ENCODE results near the gene ADAMTSL3. TPM values are rescaled to one million over a fixed set of nuclear protein-coding genes. Genes with fewer than 3 reads are reported as not detected.

Gene ADAMTSL3
- polyA plus RNA-seq, 1 donor from 2014 or later: 0.51 TPM

GRCh38 chr15:83899670-83900069 is 245.7 kb downstream of the ADAMTSL3 start:
- no peaks in the 10 kb centered on the region for H3F3A ChIP-seq (ENCODE audit: insufficient read depth, low read length, poor library complexity, severe bottlenecking)
- no peak for TF ChIP-seq EZH2 (IDR thresholded peaks at IDR 0.05; ENCODE audit: borderline replicate concordance, insufficient read depth, low read length, poor library complexity, severe bottlenecking)
- no peak for TF ChIP-seq SMC3 (conservative IDR thresholded peaks at IDR 0.05; ENCODE audit: poor library complexity)
- TF ChIP-seq RAD21 (conservative IDR thresholded peaks at IDR 0.05): no peak
- TF ChIP-seq REST (IDR thresholded peaks at IDR 0.05; ENCODE audit: borderline replicate concordance): no peak
- no peak for TF ChIP-seq MXI1 (conservative IDR thresholded peaks at IDR 0.05; ENCODE audit: poor library complexity, severe bottlenecking)
- no peak for TF ChIP-seq EP300 (conservative IDR thresholded peaks at IDR 0.05; ENCODE audit: poor library complexity, severe bottlenecking)
- no peak for TF ChIP-seq CTCF (IDR thresholded peaks at IDR 0.05; ENCODE audit: poor library complexity, severe bottlenecking)
- no peak for TF ChIP-seq POLR2AphosphoS5 (IDR thresholded peaks at IDR 0.05)
- TF ChIP-seq TAF1 (IDR thresholded peaks at IDR 0.05; ENCODE audit: low read depth): no peak

GRCh38 chr15:83904107-83905040 is 250.5 kb downstream of the ADAMTSL3 start:
- H3K9ac ChIP-seq (ENCODE audit: low read length): no peak overlapping the region
- no peaks in the 10 kb centered on the region for H4K20me1 ChIP-seq (ENCODE audit: insufficient read depth)
- no peaks in the 10 kb centered on the region for H3K79me2 ChIP-seq (replicated peaks; ENCODE audit: insufficient read depth, low read length)
- H3K9me3 ChIP-seq (ENCODE audit: low read length): no peaks in the 10 kb centered on the region
- H3K4me3 ChIP-seq (ENCODE audit: low read length): no peak overlapping the region
- H2AFZ ChIP-seq (ENCODE audit: low read depth, low read length): no peak overlapping the region
- no peaks in the 10 kb centered on the region for H3K36me3 ChIP-seq (ENCODE audit: insufficient read depth, low read length)
- H3K27me3 ChIP-seq (ENCODE audit: insufficient read depth, low read depth, low read length): no peaks in the 10 kb centered on the region
- H3K27ac ChIP-seq (ENCODE audit: low read length): no peak overlapping the region
- H3F3A ChIP-seq (ENCODE audit: insufficient read depth, low read length, poor library complexity, severe bottlenecking): no peaks in the 10 kb centered on the region
- no peaks in the 10 kb centered on the region for H3K9me2 ChIP-seq (ENCODE audit: insufficient read depth, low read length)
- TF ChIP-seq SMC3 (conservative IDR thresholded peaks at IDR 0.05; ENCODE audit: poor library complexity): no peak
- TF ChIP-seq RAD21 (conservative IDR thresholded peaks at IDR 0.05): no peak
- TF ChIP-seq REST (IDR thresholded peaks at IDR 0.05; ENCODE audit: borderline replicate concordance): no peak
- no peak for TF ChIP-seq EP300 (conservative IDR thresholded peaks at IDR 0.05; ENCODE audit: poor library complexity, severe bottlenecking)
- TF ChIP-seq CTCF (IDR thresholded peaks at IDR 0.05; ENCODE audit: poor library complexity, severe bottlenecking): no peak
- TF ChIP-seq EZH2 (IDR thresholded peaks at IDR 0.05; ENCODE audit: borderline replicate concordance, insufficient read depth, low read length, poor library complexity, severe bottlenecking): no peak
- no peak for TF ChIP-seq MXI1 (conservative IDR thresholded peaks at IDR 0.05; ENCODE audit: poor library complexity, severe bottlenecking)
- no peak for TF ChIP-seq TAF1 (IDR thresholded peaks at IDR 0.05; ENCODE audit: low read depth)
- TF ChIP-seq POLR2AphosphoS5 (IDR thresholded peaks at IDR 0.05): no peak
- no peak overlapping the region for H3K4me2 ChIP-seq (ENCODE audit: low read length)

More at GRCh38 chr15:83899670-83900069, 245.7 kb downstream of the ADAMTSL3 start:
- no peaks in the 10 kb centered on the region for H3K9me2 ChIP-seq (ENCODE audit: insufficient read depth, low read length)
- H4K20me1 ChIP-seq (ENCODE audit: insufficient read depth): no peaks in the 10 kb centered on the region
- no peaks in the 10 kb centered on the region for H3K9me3 ChIP-seq (ENCODE audit: low read length)
- no peaks in the 10 kb centered on the region for H3K36me3 ChIP-seq (ENCODE audit: insufficient read depth, low read length)
- no peaks in the 10 kb centered on the region for H3K79me2 ChIP-seq (replicated peaks; ENCODE audit: insufficient read depth, low read length)
- no peaks in the 10 kb centered on the region for H3K27me3 ChIP-seq (ENCODE audit: insufficient read depth, low read depth, low read length)
- no peak overlapping the region for H3K4me2 ChIP-seq (ENCODE audit: low read length)
- H2AFZ ChIP-seq (ENCODE audit: low read depth, low read length): no peak overlapping the region
- H3K27ac ChIP-seq (ENCODE audit: low read length): no peak overlapping the region
- no peak overlapping the region for H3K9ac ChIP-seq (ENCODE audit: low read length)
- H3K4me3 ChIP-seq (ENCODE audit: low read length): no peak overlapping the region

Data from neural cell (in vitro differentiated cells).